B cell (primary cell): ENCODE data around the gene LRRN2. TPM values are rescaled to one million over a fixed set of nuclear protein-coding genes. Genes with fewer than 3 reads are reported as not detected.

Experiments
- ATAC-seq: fragments of 200-7000 bp; cut with Tn5 transposase; one replicate; pipeline ENCODE4 v1.10.0; 2021; ENCODE audit warnings: low read depth, mild to moderate bottlenecking, moderate number of reproducible peaks, moderate library complexity
- CTCF ChIA-PET: fragments of 350-600 bp; sonication (Branson Sonifier 250); formaldehyde crosslinking; loops from one replicate; lab custom pipeline; 2021; ENCODE audit warnings: antibody characterized with exemption, inconsistent platforms; lab: Charles Lee
- POLR2A ChIA-PET: fragments of 350-600 bp; sonication (Branson Sonifier 250); formaldehyde crosslinking; loops from one replicate; lab custom pipeline; 2021; ENCODE audit warnings: antibody characterized with exemption; lab: Charles Lee
- DNase-seq: peaks from one replicate; pipeline ENCODE4 v3.0.0; 2013
- H2AFZ ChIP-seq: 2 replicates; pipeline ENCODE4 v1.6.1; 2012; ENCODE audit warnings: mild to moderate bottlenecking, low read depth, low read length; ENCODE audit not compliant: insufficient read depth, poor library complexity, severe bottlenecking
- H3K27ac ChIP-seq, 2 donors: 1 replicate in 1 of 2; 2 replicates in 1 of 2; pipeline ENCODE4 v1.5.1; 2012 to 2013; ENCODE audit warnings: low read length in 2 of 2, mild to moderate bottlenecking in 2 of 2, moderate library complexity in 1 of 2
- H3K27me3 ChIP-seq, 4 experiments: fragments of 200-600 bp in 1 of 4; sonication (generic) in 1 of 4; replicated peaks in 1 of 4; 1 replicate in 2 of 4; 2 replicates in 2 of 4; pipeline versions ENCODE4 v1.6.1 to v1.7.0; 2013 to 2016; ENCODE audit warnings: low read length in 3 of 4, mild to moderate bottlenecking in 2 of 4, mixed read lengths in 1 of 4, moderate library complexity in 1 of 4; ENCODE audit not compliant: insufficient read depth in 4 of 4, control insufficient read depth in 3 of 4; ENCODE audit errors: control extremely low read depth in 1 of 4
- H3K36me3 ChIP-seq, 2 experiments: replicated peaks in 1 of 2; 1 replicate in 1 of 2; 2 replicates in 1 of 2; pipeline versions ENCODE4 v1.6.1 to v1.7.1; 2013; ENCODE audit warnings: low read length in 1 of 2; ENCODE audit not compliant: insufficient read depth in 2 of 2, control insufficient read depth in 1 of 2; ENCODE audit errors: control extremely low read depth in 1 of 2, extremely low read depth in 1 of 2
- H3K4me1 ChIP-seq, 2 donors: fragments of 200-600 bp in 1 of 2; sonication (generic) in 1 of 2; 1 replicate in 1 of 2; 2 replicates in 1 of 2; pipeline versions ENCODE4 v1.5.1 to v1.6.1; 2013 to 2017; ENCODE audit warnings: low read length in 2 of 2; ENCODE audit not compliant: control insufficient read depth in 2 of 2, insufficient read depth in 2 of 2
- H3K4me2 ChIP-seq: replicated peaks from 2 replicates; pipeline ENCODE3; 2012; ENCODE audit warnings: mild to moderate bottlenecking, low read depth, low read length; ENCODE audit not compliant: poor library complexity, severe bottlenecking
- H3K4me3 ChIP-seq, 5 experiments: fragments of 200-600 bp in 1 of 5; sonication (generic) in 1 of 5; 1 replicate in 3 of 5; 2 replicates in 2 of 5; pipeline versions ENCODE4 v1.5.1 to v1.7.0; 2011 to 2016; ENCODE audit warnings: low read length in 4 of 5, mild to moderate bottlenecking in 4 of 5, low read depth in 2 of 5, control low read depth in 1 of 5, moderate library complexity in 1 of 5; ENCODE audit not compliant: insufficient read depth in 1 of 5; ENCODE audit errors: control extremely low read depth in 1 of 5, extremely low read depth in 1 of 5
- H3K79me2 ChIP-seq: fragments of 200-600 bp; sonication (generic); one replicate; pipeline ENCODE4 v1.6.0; 2016; ENCODE audit warnings: low read length; ENCODE audit not compliant: control insufficient read depth, insufficient read depth
- H3K9ac ChIP-seq: fragments of 200-600 bp; sonication (generic); 2 replicates; pipeline ENCODE4 v1.6.1; 2017; ENCODE audit warnings: mild to moderate bottlenecking, low read length, moderate library complexity
- H3K9me3 ChIP-seq, 3 donors: one replicate each; pipeline versions ENCODE4 v1.6.1 to v1.7.1; 2013; ENCODE audit warnings: low read length in 2 of 3; ENCODE audit not compliant: control insufficient read depth in 2 of 3, insufficient read depth in 1 of 3; ENCODE audit errors: control extremely low read depth in 1 of 3
- H4K20me1 ChIP-seq: 2 replicates; pipeline ENCODE4 v1.6.0; 2012; ENCODE audit warnings: mild to moderate bottlenecking, low read length; ENCODE audit not compliant: insufficient read depth, control insufficient read depth, poor library complexity, severe bottlenecking
- H3K27ac Mint-ChIP-seq: one replicate; pipeline ENCODE4 v1.8.0; 2021; ENCODE audit warnings: mixed read lengths
- H3K27me3 Mint-ChIP-seq: one replicate; pipeline ENCODE4 v1.8.0; 2021; ENCODE audit warnings: mixed read lengths
- H3K4me1 Mint-ChIP-seq: one replicate; pipeline ENCODE4 v1.8.0; 2021; ENCODE audit warnings: mixed read lengths
- H3K4me3 Mint-ChIP-seq: one replicate; pipeline ENCODE4 v1.8.0; 2021; ENCODE audit warnings: mixed read lengths
- H3K9me3 Mint-ChIP-seq: one replicate; pipeline ENCODE4 v1.8.0; 2022; ENCODE audit warnings: mixed read lengths; ENCODE audit not compliant: insufficient read depth
- EZH2 ChIP-seq: IDR thresholded peaks from 2 replicates; pipeline ENCODE4 v1.6.1; 2012; ENCODE audit warnings: borderline replicate concordance, low read depth, mild to moderate bottlenecking, moderate library complexity, low read length; ENCODE audit not compliant: insufficient read depth, poor library complexity, severe bottlenecking
- WGBS: methylation state at CpG from one replicate; pipeline ENCODE4 v1.1.5; 2013; ENCODE audit warnings: missing lambda C conversion rate; ENCODE audit not compliant: insufficient coverage; 5-methylcytosine and 5-hydroxymethylcytosine counted together
- intact Hi-C: fragments of 100-400 bp; cut with micrococcal nuclease; formaldehyde crosslinking; loops from one replicate; pipeline ENCODE4 v1.10.0; 2022
- polyA plus RNA-seq: library from polyadenylated mRNA; depleted of rRNA; stranded (reverse); fragments of >200 nt; gene quantifications from 2 replicates; pipeline ENCODE4 v1.2.3, GENCODE V29; 2012
- total RNA-seq, 2 donors: library from RNA; stranded (reverse); fragments of 120-200 nt in 1 of 2; gene quantifications; 1 replicate in 1 of 2; 2 replicates in 1 of 2; pipeline versions ENCODE4 v1.2.3 to v1.2.4, GENCODE V29; 2013 to 2022
- TF ChIP-seq, protein P1 (sequence below): fragments of 200-600 bp; IDR thresholded peaks from one replicate; pipeline ENCODE4 v1.8.0; 2022; ENCODE audit warnings: antibody characterized with exemption, mild to moderate bottlenecking

Gene LRRN2
- total and polyA plus RNA-seq, 2 donors (not counting 1 experiment from before 2014, with no cell fraction given): not detected

DNA sequence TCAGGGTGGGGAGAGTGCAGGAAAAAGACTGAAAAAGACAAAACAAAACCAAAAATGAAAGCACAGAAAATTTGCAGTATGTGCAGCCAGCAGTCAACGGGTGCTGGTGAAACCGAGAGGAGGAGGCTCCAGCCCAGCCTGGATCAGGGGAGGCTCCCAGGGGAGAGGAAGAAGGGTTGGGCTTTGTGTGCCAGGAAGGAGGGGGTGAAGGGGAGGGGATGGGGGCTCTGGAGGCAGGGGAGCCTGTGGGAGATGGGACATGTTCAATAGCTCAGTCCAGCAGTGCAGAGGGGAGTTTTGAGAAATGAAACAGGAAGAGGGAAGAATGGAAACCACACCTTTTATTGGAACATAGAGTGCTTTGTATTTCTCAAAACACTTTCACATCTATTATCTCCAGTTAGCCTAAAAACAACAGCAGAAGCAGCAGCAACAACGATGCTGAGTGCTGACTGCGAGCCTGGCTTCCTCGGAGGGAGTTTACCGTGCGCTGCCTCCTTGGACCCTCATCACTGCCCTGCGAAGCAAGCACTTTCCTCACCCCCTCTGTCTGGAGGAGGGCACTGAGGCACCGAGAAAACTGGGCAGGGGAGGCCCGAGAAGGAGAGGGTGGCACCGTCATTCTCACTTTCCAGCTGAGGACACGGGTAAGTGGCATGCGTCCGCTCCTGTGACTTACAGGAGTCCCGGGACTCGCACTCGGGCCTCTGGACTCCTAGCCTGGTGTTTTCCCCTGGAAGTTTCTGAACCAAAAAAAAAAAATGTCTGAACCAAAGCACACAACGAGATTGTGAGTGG is 106.5 kb downstream of the LRRN2 start:
- Histone ChIP-seq H3K36me3 (peaks cover 0 to 3% of the 10 kb centered on the region in 2 experiments), H3K9ac (peak overlapping the region; percentile 59), H3K4me2 (peak overlapping the region; percentile 84), H2AFZ (peak overlapping the region; percentile 80), H4K20me1 (no peaks in the 10 kb centered on the region), H3K4me1 (peaks cover 41 to 46% of the 10 kb centered on the region in 2 donors), H3K9me3 (no peaks in the 10 kb centered on the region), H3K4me3 (peak overlapping the region in 4 of 5 experiments; percentile 41 to 68 (median 48)), H3K79me2 (peaks cover 19% of the 10 kb centered on the region), H3K27me3 (no peaks in the 10 kb centered on the region), H3K27ac (peak overlapping the region; percentile 79 to 81)
- Mint-ChIP-seq H3K27me3 (no peaks in the 10 kb centered on the region), H3K4me1 (peaks cover 50% of the 10 kb centered on the region), H3K27ac (peak overlapping the region; percentile 90), H3K4me3 (peak overlapping the region; percentile 83), H3K9me3 (no peaks in the 10 kb centered on the region)
- 59% methylated on average over 18 of the region's 18 CpGs for WGBS
- DNase-seq (peak; percentile 60), ATAC-seq (peak; percentile 73)
- intact Hi-C loops: no loop called here
- POLR2A ChIA-PET: interaction anchor here (0.7 kb wide), 1 partner anchor 13 kb away, joined by 3 read pairs; no protein-coding TSS in a partner anchor
- TF ChIP-seq EZH2: no peak
- TF ChIP-seq, protein P1, sequence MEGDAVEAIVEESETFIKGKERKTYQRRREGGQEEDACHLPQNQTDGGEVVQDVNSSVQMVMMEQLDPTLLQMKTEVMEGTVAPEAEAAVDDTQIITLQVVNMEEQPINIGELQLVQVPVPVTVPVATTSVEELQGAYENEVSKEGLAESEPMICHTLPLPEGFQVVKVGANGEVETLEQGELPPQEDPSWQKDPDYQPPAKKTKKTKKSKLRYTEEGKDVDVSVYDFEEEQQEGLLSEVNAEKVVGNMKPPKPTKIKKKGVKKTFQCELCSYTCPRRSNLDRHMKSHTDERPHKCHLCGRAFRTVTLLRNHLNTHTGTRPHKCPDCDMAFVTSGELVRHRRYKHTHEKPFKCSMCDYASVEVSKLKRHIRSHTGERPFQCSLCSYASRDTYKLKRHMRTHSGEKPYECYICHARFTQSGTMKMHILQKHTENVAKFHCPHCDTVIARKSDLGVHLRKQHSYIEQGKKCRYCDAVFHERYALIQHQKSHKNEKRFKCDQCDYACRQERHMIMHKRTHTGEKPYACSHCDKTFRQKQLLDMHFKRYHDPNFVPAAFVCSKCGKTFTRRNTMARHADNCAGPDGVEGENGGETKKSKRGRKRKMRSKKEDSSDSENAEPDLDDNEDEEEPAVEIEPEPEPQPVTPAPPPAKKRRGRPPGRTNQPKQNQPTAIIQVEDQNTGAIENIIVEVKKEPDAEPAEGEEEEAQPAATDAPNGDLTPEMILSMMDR: no peak
- CTCF ChIA-PET: interaction anchor here (1.0 to 4.0 kb wide), 6 partner anchors 9 to 228 kb away, joined by 3 to 31 read pairs (median 7); no protein-coding TSS in a partner anchor
